ENCODE measurements around the gene MOB3A. TPM values are rescaled to one million over a fixed set of nuclear protein-coding genes. Genes with fewer than 3 reads are reported as not detected.

The MOB3A gene
- total and polyA plus RNA-seq, 9 of the 15 experiments (the other 6 are each of a cell fraction or from before 2014, with no cell fraction given), result 1.1 to 24.1 (median 6.0) TPM

- TF ChIP-seq KLF1 (tag; IDR thresholded peaks at IDR 0.05), result peak; percentile 89; the same call in 1 of the 2 replicates
- no peak for TF ChIP-seq HDAC6 (IDR thresholded peaks at IDR 0.05; ENCODE audit: low read depth, low read length)
- TF ChIP-seq FUS (optimal IDR thresholded peaks at IDR 0.05; ENCODE audit: low read depth, low read length), result no peak
- TF ChIP-seq CREB3L1 (IDR thresholded peaks at IDR 0.05; ENCODE audit: borderline replicate concordance, low read depth), result peak; percentile 89
- TF ChIP-seq NFATC3 (IDR thresholded peaks at IDR 0.05), result no peak
- TF ChIP-seq ZBTB7A (IDR thresholded peaks at IDR 0.05; ENCODE audit: borderline replicate concordance, control insufficient read depth, low read depth, low read length), result peak; percentile 97
- no peak for TF ChIP-seq TFAM (CRISPR knock-in tag; conservative IDR thresholded peaks at IDR 0.05)
- peak; percentile 35; the same call in 1 of the 2 replicates for TF ChIP-seq ADNP (tag; IDR thresholded peaks at IDR 0.05)
- TF ChIP-seq NFE2 (IDR thresholded peaks at IDR 0.05; ENCODE audit: low read depth), result peak; percentile 14; the same call in 1 of the 2 replicates
- peak; percentile 94 for TF ChIP-seq JUN (IDR thresholded peaks at IDR 0.05; ENCODE audit: borderline replicate concordance, low read depth, low read length)
- TF ChIP-seq JUN (CRISPR knock-in tag; IDR thresholded peaks at IDR 0.05; ENCODE audit: borderline replicate concordance), result peak; percentile 99
- TF ChIP-seq SMARCA4 (IDR thresholded peaks at IDR 0.05), result peak; percentile 80; the same call in 1 of the 2 replicates
- TF ChIP-seq NR1H2 (CRISPR knock-in tag; IDR thresholded peaks at IDR 0.05), result 0 out of 2 replicates have a peak, but pooled peaks have one; percentile 58
- TF ChIP-seq MED1 (CRISPR knock-in tag; IDR thresholded peaks at IDR 0.05; ENCODE audit: borderline replicate concordance), result peak; percentile 96
- no peak for TF ChIP-seq HNRNPK (IDR thresholded peaks at IDR 0.05; ENCODE audit: low read depth, low read length, poor library complexity, severe bottlenecking)
- peak; percentile 94 for TF ChIP-seq PCBP1 (IDR thresholded peaks at IDR 0.05; ENCODE audit: low read depth, low read length, poor library complexity, severe bottlenecking)
- no peak; the same call in 1 of the 2 replicates for TF ChIP-seq ELF4 (CRISPR knock-in tag; IDR thresholded peaks at IDR 0.05)
- no peak for TF ChIP-seq FOXA3 (CRISPR knock-in tag; conservative IDR thresholded peaks at IDR 0.05 in 1 of 2, IDR thresholded peaks at IDR 0.05 in 1 of 2)
- TF ChIP-seq ZNF785 (CRISPR knock-in tag; IDR thresholded peaks at IDR 0.05), result no peak
- TF ChIP-seq PRMT5 (CRISPR knock-in tag; IDR thresholded peaks at IDR 0.05), result no peak
- TF ChIP-seq ZNF174 (CRISPR knock-in tag; IDR thresholded peaks at IDR 0.05), result no peak
- TF ChIP-seq SRF (CRISPR knock-in tag; IDR thresholded peaks at IDR 0.05), result peak; percentile 51 to 60; a peak in 1 of 4 replicates
- peak; percentile 90 for TF ChIP-seq EP300 (IDR thresholded peaks at IDR 0.05; ENCODE audit: low read length)
- TF ChIP-seq BMI1 (IDR thresholded peaks at IDR 0.05; ENCODE audit: low read length), result no peak
- TF ChIP-seq SETDB1 (IDR thresholded peaks at IDR 0.05; ENCODE audit: low read length), result no peak
- no peak for TF ChIP-seq PREB (CRISPR knock-in tag; IDR thresholded peaks at IDR 0.05)
- no peak for TF ChIP-seq ILK (tag; IDR thresholded peaks at IDR 0.05; ENCODE audit: borderline replicate concordance, low read depth)
- no peak for TF ChIP-seq CC2D1A (IDR thresholded peaks at IDR 0.05)
- TF ChIP-seq ZFX (CRISPR knock-in tag; IDR thresholded peaks at IDR 0.05), result peak; percentile 95
These were observed 36.5 kb downstream of the MOB3A start (continued) for GRCh38 chr19:2059422-2060201.

Data from K562 (cell line).